Stimulated activated CD4-positive, alpha-beta T cell treated with anti-CD3 and anti-CD28 coated beads, Interleukin-4, amount 100 ng/mL, for 1 hour (primary cell): ENCODE measurements around the gene HPS6.
"Not testable (repeated sequence)": the region's sequence is repeated elsewhere in the genome, so short reads cannot be mapped to it uniquely, and the experiment has no call there.

Source experiments
- DNase-seq: peaks from one replicate; pipeline ENCODE4 v3.0.0-alpha.2; 2020

Gene HPS6

GRCh38 chr10:102064868-102065560, at the start of gene HPS6:
HPS6 (plus strand) TSS chr10:102065349; CDS start chr10:102065475, 126 bp downstream.
- DNase-seq = peak; percentile 91

- DNase-seq = no peak
Observed at GRCh38 chr10:102016416-102016815, 48.7 kb upstream of the HPS6 start.

GRCh38 chr10:102017295-102017694, 47.9 kb upstream of the HPS6 start:
- no peak for DNase-seq

GRCh38 chr10:102020938-102021337, 44.2 kb upstream of the HPS6 start:
- no peak for DNase-seq

- DNase-seq = no peak
Observed at GRCh38 chr10:102024799-102025198, 40.4 kb upstream of the HPS6 start.

GRCh38 chr10:102027261-102027660, 37.9 kb upstream of the HPS6 start:
- no peak for DNase-seq

- DNase-seq = no peak
Observed at GRCh38 chr10:102033787-102034186, 31.4 kb upstream of the HPS6 start.

- DNase-seq = not testable (repeated sequence)
Observed at GRCh38 chr10:102035807-102036206, 29.3 kb upstream of the HPS6 start.

GRCh38 chr10:102038410-102038809, 26.7 kb upstream of the HPS6 start:
- no peak for DNase-seq

GRCh38 chr10:102040305-102041050, 24.7 kb upstream of the HPS6 start:
- no peak for DNase-seq

GRCh38 chr10:102045292-102045691, 19.9 kb upstream of the HPS6 start:
- DNase-seq = no peak

GRCh38 chr10:102046095-102046494, 19.1 kb upstream of the HPS6 start:
- DNase-seq = no peak

- DNase-seq = not testable (repeated sequence)
Observed at GRCh38 chr10:102054881-102055646, 10.1 kb upstream of the HPS6 start.

GRCh38 chr10:102055647-102056419, 9.3 kb upstream of the HPS6 start, which contains the start of gene ARMH3:
ARMH3 (minus strand) TSS chr10:102056173; CDS start chr10:102040114, 16,059 bp downstream.
- peak; percentile 87 for DNase-seq

- DNase-seq = no peak
Observed at GRCh38 chr10:102059987-102060386, 5.2 kb upstream of the HPS6 start.

- DNase-seq = no peak
Observed at GRCh38 chr10:102064503-102064867, 664 bp upstream of the HPS6 start.

GRCh38 chr10:102065561-102066398, 631 bp downstream of the HPS6 start:
- DNase-seq = peak; percentile 14

GRCh38 chr10:102066399-102067088, 1.4 kb downstream of the HPS6 start:
- DNase-seq = no peak

- DNase-seq = no peak
Observed at GRCh38 chr10:102067091-102067916, 2.2 kb downstream of the HPS6 start.

- no peak for DNase-seq
Observed at GRCh38 chr10:102068216-102068615, 3.1 kb downstream of the HPS6 start.
